Esophagus muscularis mucosa (tissue), 3 donors: Measurements from ENCODE around the gene GNAZ.

Experiments
- POLR2A ChIP-seq: fragments of 450-650 bp; IDR thresholded peaks from one replicate; pipeline ENCODE4 v1.6.1; 2017; ENCODE audit warnings: antibody characterized with exemption, moderate library complexity, mild to moderate bottlenecking, low read depth
- TF ChIP-seq, protein P1 (sequence below), 3 experiments: fragments of 200-600 bp in 2 of 3; fragments of 450-650 bp in 1 of 3; sonication (generic) in 2 of 3; IDR thresholded peaks; one replicate each; pipeline ENCODE4 v1.5.1; 2017 to 2019; ENCODE audit warnings: antibody characterized with exemption in 3 of 3, mild to moderate bottlenecking in 2 of 3, moderate library complexity in 1 of 3

- TF ChIP-seq, protein P1, sequence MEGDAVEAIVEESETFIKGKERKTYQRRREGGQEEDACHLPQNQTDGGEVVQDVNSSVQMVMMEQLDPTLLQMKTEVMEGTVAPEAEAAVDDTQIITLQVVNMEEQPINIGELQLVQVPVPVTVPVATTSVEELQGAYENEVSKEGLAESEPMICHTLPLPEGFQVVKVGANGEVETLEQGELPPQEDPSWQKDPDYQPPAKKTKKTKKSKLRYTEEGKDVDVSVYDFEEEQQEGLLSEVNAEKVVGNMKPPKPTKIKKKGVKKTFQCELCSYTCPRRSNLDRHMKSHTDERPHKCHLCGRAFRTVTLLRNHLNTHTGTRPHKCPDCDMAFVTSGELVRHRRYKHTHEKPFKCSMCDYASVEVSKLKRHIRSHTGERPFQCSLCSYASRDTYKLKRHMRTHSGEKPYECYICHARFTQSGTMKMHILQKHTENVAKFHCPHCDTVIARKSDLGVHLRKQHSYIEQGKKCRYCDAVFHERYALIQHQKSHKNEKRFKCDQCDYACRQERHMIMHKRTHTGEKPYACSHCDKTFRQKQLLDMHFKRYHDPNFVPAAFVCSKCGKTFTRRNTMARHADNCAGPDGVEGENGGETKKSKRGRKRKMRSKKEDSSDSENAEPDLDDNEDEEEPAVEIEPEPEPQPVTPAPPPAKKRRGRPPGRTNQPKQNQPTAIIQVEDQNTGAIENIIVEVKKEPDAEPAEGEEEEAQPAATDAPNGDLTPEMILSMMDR (IDR thresholded peaks at IDR 0.05), result no peak
- no peak for TF ChIP-seq POLR2A
Observed at GRCh38 chr22:23110922-23111527, 40.7 kb downstream of the GNAZ start.
